C4-2B (cell line): ENCODE results near the gene IGFN1.

ENCODE experiments used
- ZFX ChIP-seq: fragments of 450-650 bp; IDR thresholded peaks from 2 replicates; pipeline ENCODE4 v1.6.1; 2017
- TF ChIP-seq, protein P1 (sequence below): fragments of 450-650 bp; conservative IDR thresholded peaks from 2 replicates; pipeline ENCODE4 v1.5.1; 2017; ENCODE audit warnings: mild to moderate bottlenecking

DNA sequence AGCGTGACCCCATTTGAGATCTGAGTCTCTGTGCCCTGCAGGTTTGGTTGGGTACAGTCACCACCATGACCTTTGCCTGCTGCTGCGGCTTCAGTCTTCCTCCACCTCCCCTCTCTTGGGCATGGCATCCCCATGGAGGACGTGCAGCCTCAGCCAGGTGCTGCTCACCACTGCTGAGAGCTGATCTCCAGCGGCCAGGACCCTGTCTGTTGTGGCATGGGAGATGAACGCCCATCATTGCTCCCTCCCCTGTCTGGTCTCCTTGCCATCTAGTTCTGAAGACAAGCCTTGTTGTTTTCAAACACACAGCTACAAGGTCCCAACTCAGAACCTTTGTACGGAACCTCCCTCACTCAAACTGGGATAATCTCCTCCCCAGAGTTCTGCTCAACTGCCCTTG lies 73.4 kb downstream of the IGFN1 start:
- TF ChIP-seq, protein P1, sequence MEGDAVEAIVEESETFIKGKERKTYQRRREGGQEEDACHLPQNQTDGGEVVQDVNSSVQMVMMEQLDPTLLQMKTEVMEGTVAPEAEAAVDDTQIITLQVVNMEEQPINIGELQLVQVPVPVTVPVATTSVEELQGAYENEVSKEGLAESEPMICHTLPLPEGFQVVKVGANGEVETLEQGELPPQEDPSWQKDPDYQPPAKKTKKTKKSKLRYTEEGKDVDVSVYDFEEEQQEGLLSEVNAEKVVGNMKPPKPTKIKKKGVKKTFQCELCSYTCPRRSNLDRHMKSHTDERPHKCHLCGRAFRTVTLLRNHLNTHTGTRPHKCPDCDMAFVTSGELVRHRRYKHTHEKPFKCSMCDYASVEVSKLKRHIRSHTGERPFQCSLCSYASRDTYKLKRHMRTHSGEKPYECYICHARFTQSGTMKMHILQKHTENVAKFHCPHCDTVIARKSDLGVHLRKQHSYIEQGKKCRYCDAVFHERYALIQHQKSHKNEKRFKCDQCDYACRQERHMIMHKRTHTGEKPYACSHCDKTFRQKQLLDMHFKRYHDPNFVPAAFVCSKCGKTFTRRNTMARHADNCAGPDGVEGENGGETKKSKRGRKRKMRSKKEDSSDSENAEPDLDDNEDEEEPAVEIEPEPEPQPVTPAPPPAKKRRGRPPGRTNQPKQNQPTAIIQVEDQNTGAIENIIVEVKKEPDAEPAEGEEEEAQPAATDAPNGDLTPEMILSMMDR, result no peak
- no peak for TF ChIP-seq ZFX
